OCI-LY3 (cell line): ENCODE data around the gene OTOP2.
"Not testable (repeated sequence)": the region's sequence is repeated elsewhere in the genome, so short reads cannot be mapped to it uniquely, and the experiment has no call there.

Experiments used
- H2AFZ ChIP-seq: fragments of 200-600, 300-600 bp; shearing (Covaris generic); 2 replicates; pipeline ENCODE4 v1.6.0; 2014; ENCODE audit warnings: antibody characterized with exemption, low read depth, low read length
- H3K27ac ChIP-seq: fragments of 200-600, 300-600 bp; sonication (generic); 2 replicates; pipeline ENCODE4 v1.5.1; 2014; ENCODE audit warnings: mild to moderate bottlenecking, low read length, moderate library complexity, mixed read lengths
- H3K27me3 ChIP-seq: fragments of 200-600, 300-600 bp; sonication (generic); 2 replicates; pipeline ENCODE4 v1.6.1; 2014; ENCODE audit warnings: low read depth, low read length, mixed read lengths
- H3K36me3 ChIP-seq: fragments of 200-600, 300-600 bp; sonication (generic); replicated peaks from 2 replicates; pipeline ENCODE3; 2014; ENCODE audit warnings: low read depth, low read length, mixed read lengths
- H3K4me1 ChIP-seq: fragments of 300-600, 200-600 bp; sonication (generic); 2 replicates; pipeline ENCODE4 v1.6.1; 2014; ENCODE audit warnings: low read length, mixed read lengths
- H3K4me2 ChIP-seq: fragments of 200-600, 300-600 bp; sonication (generic); 2 replicates; pipeline ENCODE4 v1.6.1; 2014; ENCODE audit warnings: low read length, mixed read lengths
- H3K4me3 ChIP-seq: fragments of 300-600, 200-600 bp; sonication (generic); 2 replicates; pipeline ENCODE4 v1.5.1; 2014; ENCODE audit warnings: antibody characterized with exemption, mild to moderate bottlenecking, low read length, moderate library complexity
- H3K79me2 ChIP-seq: fragments of 300-600, 200-600 bp; shearing (Covaris generic); 2 replicates; pipeline ENCODE4 v1.6.1; 2014; ENCODE audit warnings: mild to moderate bottlenecking, low read length, mixed read lengths
- H3K9ac ChIP-seq: fragments of 300-600, 200-600 bp; shearing (Covaris generic); 2 replicates; pipeline ENCODE4 v1.6.0; 2014; ENCODE audit warnings: mild to moderate bottlenecking, low read length, moderate library complexity
- H3K9me3 ChIP-seq: fragments of 200-600, 300-600 bp; shearing (Covaris generic); 2 replicates; pipeline ENCODE4 v1.6.1; 2014; ENCODE audit warnings: low read length, mixed read lengths; ENCODE audit not compliant: insufficient read depth
- H4K20me1 ChIP-seq: fragments of 200-600, 300-600 bp; sonication (generic); 2 replicates; pipeline ENCODE4 v1.6.1; 2016; ENCODE audit warnings: low read length, mixed read lengths; ENCODE audit not compliant: insufficient read depth
- CTCF ChIP-seq: fragments of 200-600, 300-600 bp; sonication (generic); IDR thresholded peaks from 2 replicates; pipeline ENCODE4 v1.5.1; 2014; ENCODE audit warnings: antibody characterized with exemption, low read length, low read depth
- EZH2phosphoT487 ChIP-seq: fragments of 200-600 bp; shearing (Covaris generic); IDR thresholded peaks from 2 replicates; pipeline ENCODE4 v1.6.1; 2018; ENCODE audit warnings: antibody characterized with exemption, mixed run types, low read depth

The OTOP2 gene

GRCh38 chr17:74964988-74965622, 41.0 kb downstream of the OTOP2 start:
- no peaks in the 10 kb centered on the region for H3K36me3 ChIP-seq
- H3K4me2 ChIP-seq = no peak overlapping the region
- H3K9ac ChIP-seq = no peak overlapping the region
- H2AFZ ChIP-seq = no peak overlapping the region
- H3K4me1 ChIP-seq = peaks cover 7% of the 10 kb centered on the region
- H4K20me1 ChIP-seq = no peaks in the 10 kb centered on the region
- H3K27me3 ChIP-seq = no peaks in the 10 kb centered on the region
- H3K9me3 ChIP-seq = no peaks in the 10 kb centered on the region
- no peak for TF ChIP-seq EZH2phosphoT487
- TF ChIP-seq CTCF = no peak
- H3K4me3 ChIP-seq = no peak overlapping the region
- H3K79me2 ChIP-seq = no peaks in the 10 kb centered on the region
- no peak overlapping the region for H3K27ac ChIP-seq

GRCh38 chr17:74968361-74968780, 44.3 kb downstream of the OTOP2 start:
- Histone ChIP-seq H3K9ac (no peak overlapping the region), H3K4me1 (peaks cover 4% of the 10 kb centered on the region; the same call in 1 of the 2 replicates), H4K20me1 (no peaks in the 10 kb centered on the region), H3K79me2 (no peaks in the 10 kb centered on the region), H3K4me2 (no peak overlapping the region), H3K27me3 (peaks cover 9% of the 10 kb centered on the region), H3K4me3 (no peak overlapping the region), H3K36me3 (no peaks in the 10 kb centered on the region), H2AFZ (no peak overlapping the region), H3K27ac (no peak overlapping the region), H3K9me3 (no peaks in the 10 kb centered on the region)
- TF ChIP-seq CTCF (no peak), EZH2phosphoT487 (no peak)

- peaks cover 14% of the 10 kb centered on the region for H3K27me3 ChIP-seq
- not testable (repeated sequence) for H3K4me2 ChIP-seq, H3K36me3 ChIP-seq, H3K9ac ChIP-seq, H3K27ac ChIP-seq, H3K4me1 ChIP-seq, H3K9me3 ChIP-seq, H3K4me3 ChIP-seq, H3K79me2 ChIP-seq, H2AFZ ChIP-seq, H4K20me1 ChIP-seq
Measured at GRCh38 chr17:74969501-74969900, 45.4 kb downstream of the OTOP2 start.

GRCh38 chr17:74970395-74970794, 46.3 kb downstream of the OTOP2 start:
- H3K9ac ChIP-seq = no peak overlapping the region
- H3K27me3 ChIP-seq = peaks cover 21% of the 10 kb centered on the region

More at GRCh38 chr17:74970395-74970794, 46.3 kb downstream of the OTOP2 start:
- no peak overlapping the region for H3K4me3 ChIP-seq
- no peaks in the 10 kb centered on the region for H4K20me1 ChIP-seq
- no peak overlapping the region for H3K4me2 ChIP-seq
- H3K4me1 ChIP-seq = peaks cover 4% of the 10 kb centered on the region; the same call in 1 of the 2 replicates
- no peak overlapping the region for H3K27ac ChIP-seq
- H2AFZ ChIP-seq = no peak overlapping the region
- H3K9me3 ChIP-seq = no peaks in the 10 kb centered on the region
- H3K36me3 ChIP-seq = no peaks in the 10 kb centered on the region
- no peaks in the 10 kb centered on the region for H3K79me2 ChIP-seq
- no peak for TF ChIP-seq CTCF
- TF ChIP-seq EZH2phosphoT487 = no peak
